Measurements from ENCODE around the gene CA11.

CA11 gene

GRCh38 chr19:48619692-48620585, 26.0 kb downstream of the CA11 start:
- no peak for DNase-seq (ENCODE audit: low spot score)
- in situ Hi-C loops (cut with MboI; ENCODE audit: low pct_unique_long_range_greater_than_20kb, low sequenced_read_pairs, unreplicated experiment) = no loop called here
- TF ChIP-seq CTCF (IDR thresholded peaks at IDR 0.05; ENCODE audit: extremely low read depth, insufficient read depth, missing control alignments) = no peak

- DNase-seq (ENCODE audit: low spot score) = peak; percentile 99
- in situ Hi-C loops (cut with MboI; ENCODE audit: low pct_unique_long_range_greater_than_20kb, low sequenced_read_pairs, unreplicated experiment) = no loop called here
- TF ChIP-seq CTCF (IDR thresholded peaks at IDR 0.05; ENCODE audit: extremely low read depth, insufficient read depth, missing control alignments) = no peak
These were observed 26.9 kb downstream of the CA11 start, which contains the start of the genes RPL18 and SPHK2 for GRCh38 chr19:48618916-48619691. Gene RPL18, minus strand, starts transcription at chr19:48619178. Its CDS starts 35 bp downstream, at chr19:48619143. Gene SPHK2, plus strand, starts transcription at chr19:48619506. Its CDS starts 1,009 bp downstream, at chr19:48620515.

GRCh38 chr19:48618278-48618915, 27.6 kb downstream of the CA11 start:
- in situ Hi-C loops (cut with MboI; ENCODE audit: low pct_unique_long_range_greater_than_20kb, low sequenced_read_pairs, unreplicated experiment) = no loop called here

GRCh38 chr19:48617146-48617937, 28.6 kb downstream of the CA11 start:
- TF ChIP-seq CTCF (IDR thresholded peaks at IDR 0.05; ENCODE audit: extremely low read depth, insufficient read depth, missing control alignments) = no peak
- in situ Hi-C loops (cut with MboI; ENCODE audit: low pct_unique_long_range_greater_than_20kb, low sequenced_read_pairs, unreplicated experiment) = no loop called here
- no peak for DNase-seq (ENCODE audit: low spot score)

More at GRCh38 chr19:48618278-48618915, 27.6 kb downstream of the CA11 start:
- TF ChIP-seq CTCF (IDR thresholded peaks at IDR 0.05; ENCODE audit: extremely low read depth, insufficient read depth, missing control alignments) = no peak
- no peak for DNase-seq (ENCODE audit: low spot score)

DNA sequence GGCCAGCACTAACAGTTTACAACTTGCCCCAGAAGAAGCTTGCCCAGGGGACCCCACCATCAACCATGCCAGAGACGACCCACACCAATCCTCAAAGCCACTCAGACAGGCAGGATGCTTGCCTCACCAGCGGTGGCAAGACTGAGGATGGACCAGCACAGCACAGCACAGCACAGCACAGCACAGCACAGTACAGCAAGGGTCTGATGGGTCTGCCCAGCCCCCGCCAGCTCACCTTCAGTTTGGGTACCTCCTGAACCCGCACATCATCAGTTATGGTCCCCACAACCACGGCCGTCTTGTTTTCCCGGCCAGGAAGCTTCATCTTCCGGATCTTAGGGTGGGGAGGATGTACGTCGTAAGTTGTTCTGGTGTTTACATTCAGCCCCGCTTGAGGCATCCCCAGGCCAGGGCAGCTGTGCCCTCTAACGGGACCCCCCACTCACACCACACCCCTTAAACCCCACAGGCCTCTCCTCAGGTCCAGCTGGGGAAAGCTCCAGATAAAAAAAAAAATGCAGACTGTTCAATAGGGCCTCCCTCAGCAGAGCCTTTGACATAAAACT, 29.4 kb downstream of the CA11 start:
- no peak for DNase-seq (ENCODE audit: low spot score)
- no peak for TF ChIP-seq CTCF (IDR thresholded peaks at IDR 0.05; ENCODE audit: extremely low read depth, insufficient read depth, missing control alignments)
- in situ Hi-C loops (cut with MboI; ENCODE audit: low pct_unique_long_range_greater_than_20kb, low sequenced_read_pairs, unreplicated experiment) = no loop called here
